Measurements from ENCODE around the gene FRAS1. TPM values are rescaled to one million over a fixed set of nuclear protein-coding genes. Genes with fewer than 3 reads are reported as not detected.
A peak's percentile ranks its signal among the peaks of the same experiment; 100 is the strongest.

The FRAS1 gene
- total RNA-seq, 2 donors from 2014 or later = 0.17 TPM; not detected in 1

GRCh38 chr4:78145622-78146021, 88.5 kb downstream of the FRAS1 start:
- peaks cover 4% of the 10 kb centered on the region for H3K36me3 Mint-ChIP-seq
- H3K4me3 Mint-ChIP-seq = no peak overlapping the region
- no peak overlapping the region for H3K27ac Mint-ChIP-seq
- ATAC-seq = no peak
- peaks cover 18 to 29% of the 10 kb centered on the region in 2 donors for H3K27me3 Mint-ChIP-seq
- no peak for DNase-seq (ENCODE audit: low spot score)
- no peaks in the 10 kb centered on the region for H3K4me1 Mint-ChIP-seq (ENCODE audit: low read depth in 2 of 2)
- no peaks in the 10 kb centered on the region for H3K9me3 Mint-ChIP-seq

GRCh38 chr4:78149751-78150542, 92.8 kb downstream of the FRAS1 start:
- Mint-ChIP-seq H3K27me3 (peaks cover 14 to 26% of the 10 kb centered on the region in 2 donors), H3K27ac (no peak overlapping the region), H3K36me3 (no peaks in the 10 kb centered on the region), H3K4me3 (no peak overlapping the region), H3K4me1 (ENCODE audit: low read depth in 2 of 2) (no peaks in the 10 kb centered on the region), H3K9me3 (no peaks in the 10 kb centered on the region)
- DNase-seq (ENCODE audit: low spot score) (no peak), ATAC-seq (no peak)

GRCh38 chr4:78150543-78150864, 93.4 kb downstream of the FRAS1 start:
- H3K27ac Mint-ChIP-seq = no peak overlapping the region
- H3K36me3 Mint-ChIP-seq = no peaks in the 10 kb centered on the region
- ATAC-seq (no peak), DNase-seq (ENCODE audit: low spot score) (no peak)
- no peak overlapping the region for H3K4me3 Mint-ChIP-seq
- H3K9me3 Mint-ChIP-seq = no peaks in the 10 kb centered on the region
- H3K27me3 Mint-ChIP-seq = peaks cover 14 to 26% of the 10 kb centered on the region in 2 donors
- no peaks in the 10 kb centered on the region for H3K4me1 Mint-ChIP-seq (ENCODE audit: low read depth in 2 of 2)

GRCh38 chr4:78152795-78153194, 95.7 kb downstream of the FRAS1 start:
- H3K36me3 Mint-ChIP-seq = no peaks in the 10 kb centered on the region
- no peak for DNase-seq (ENCODE audit: low spot score)
- no peak for ATAC-seq
- H3K9me3 Mint-ChIP-seq = no peaks in the 10 kb centered on the region
- no peaks in the 10 kb centered on the region for H3K4me1 Mint-ChIP-seq (ENCODE audit: low read depth in 2 of 2)
- peaks cover 8 to 24% of the 10 kb centered on the region in 2 donors for H3K27me3 Mint-ChIP-seq
- no peak overlapping the region for H3K4me3 Mint-ChIP-seq
- no peak overlapping the region for H3K27ac Mint-ChIP-seq

GRCh38 chr4:78154972-78155590, 98.0 kb downstream of the FRAS1 start:
- H3K36me3 Mint-ChIP-seq = peaks cover 4% of the 10 kb centered on the region
- DNase-seq (ENCODE audit: low spot score) = no peak

GRCh38 chr4:78155616-78156105, 98.5 kb downstream of the FRAS1 start:
- no peak overlapping the region for H3K27ac Mint-ChIP-seq
- no peak overlapping the region for H3K4me3 Mint-ChIP-seq
- H3K27me3 Mint-ChIP-seq = peaks cover 28 to 29% of the 10 kb centered on the region in 2 donors
- H3K9me3 Mint-ChIP-seq = no peaks in the 10 kb centered on the region
- DNase-seq (ENCODE audit: low spot score) = no peak
- peaks cover 4% of the 10 kb centered on the region for H3K36me3 Mint-ChIP-seq
- ATAC-seq = no peak
- no peaks in the 10 kb centered on the region for H3K4me1 Mint-ChIP-seq (ENCODE audit: low read depth in 2 of 2)

More at GRCh38 chr4:78154972-78155590, 98.0 kb downstream of the FRAS1 start:
- H3K27ac Mint-ChIP-seq = no peak overlapping the region
- no peak for ATAC-seq
- no peaks in the 10 kb centered on the region for H3K9me3 Mint-ChIP-seq
- H3K27me3 Mint-ChIP-seq = peaks cover 25 to 29% of the 10 kb centered on the region in 2 donors
- H3K4me3 Mint-ChIP-seq = no peak overlapping the region
- H3K4me1 Mint-ChIP-seq (ENCODE audit: low read depth in 2 of 2) = no peaks in the 10 kb centered on the region

- peaks cover 26 to 28% of the 10 kb centered on the region in 2 donors for H3K27me3 Mint-ChIP-seq
- ATAC-seq = no peak
- DNase-seq (ENCODE audit: low spot score) = no peak
Measured at GRCh38 chr4:78156520-78156919, 99.4 kb downstream of the FRAS1 start.

GRCh38 chr4:78162342-78162741, 105.2 kb downstream of the FRAS1 start:
- Mint-ChIP-seq H3K36me3 (peaks cover 4% of the 10 kb centered on the region), H3K4me1 (ENCODE audit: low read depth in 2 of 2) (peaks cover 14 to 15% of the 10 kb centered on the region in 2 donors), H3K27me3 (peaks cover 21 to 27% of the 10 kb centered on the region in 2 donors), H3K4me3 (no peak overlapping the region), H3K27ac (no peak overlapping the region), H3K9me3 (no peaks in the 10 kb centered on the region)
- ATAC-seq (no peak), DNase-seq (ENCODE audit: low spot score) (no peak)

More at GRCh38 chr4:78156520-78156919, 99.4 kb downstream of the FRAS1 start:
- H3K4me3 Mint-ChIP-seq = no peak overlapping the region
- H3K9me3 Mint-ChIP-seq = no peaks in the 10 kb centered on the region
- peaks cover 4% of the 10 kb centered on the region for H3K36me3 Mint-ChIP-seq
- no peak overlapping the region for H3K27ac Mint-ChIP-seq
- no peaks in the 10 kb centered on the region for H3K4me1 Mint-ChIP-seq (ENCODE audit: low read depth in 2 of 2)

- ATAC-seq (no peak), DNase-seq (ENCODE audit: low spot score) (no peak)
- no peak overlapping the region for H3K4me3 Mint-ChIP-seq
- H3K27me3 Mint-ChIP-seq = peaks cover 21 to 27% of the 10 kb centered on the region in 2 donors
- H3K9me3 Mint-ChIP-seq = no peaks in the 10 kb centered on the region
- H3K36me3 Mint-ChIP-seq = peaks cover 4% of the 10 kb centered on the region
- peaks cover 14 to 18% of the 10 kb centered on the region in 2 donors for H3K4me1 Mint-ChIP-seq (ENCODE audit: low read depth in 2 of 2)
- H3K27ac Mint-ChIP-seq = no peak overlapping the region
Measured at GRCh38 chr4:78162821-78163220, 105.7 kb downstream of the FRAS1 start.

GRCh38 chr4:78165758-78166157, 108.6 kb downstream of the FRAS1 start:
- peaks cover 0 to 28% of the 10 kb centered on the region in 2 donors for H3K27me3 Mint-ChIP-seq
- no peaks in the 10 kb centered on the region for H3K9me3 Mint-ChIP-seq

GRCh38 chr4:78166622-78167021, 109.5 kb downstream of the FRAS1 start:
- DNase-seq (ENCODE audit: low spot score) (peak; percentile 66), ATAC-seq (peak; percentile 81 to 82)
- peaks cover 2 to 31% of the 10 kb centered on the region in 2 donors for H3K27me3 Mint-ChIP-seq
- H3K27ac Mint-ChIP-seq = peak overlapping the region; percentile 9 to 30
- H3K36me3 Mint-ChIP-seq = no peaks in the 10 kb centered on the region
- no peaks in the 10 kb centered on the region for H3K9me3 Mint-ChIP-seq
- H3K4me3 Mint-ChIP-seq = peak overlapping the region; percentile 65
- H3K4me1 Mint-ChIP-seq (ENCODE audit: low read depth in 2 of 2) = peaks cover 19 to 22% of the 10 kb centered on the region in 2 donors

More at GRCh38 chr4:78165758-78166157, 108.6 kb downstream of the FRAS1 start:
- H3K27ac Mint-ChIP-seq = no peak overlapping the region
- no peak overlapping the region for H3K4me3 Mint-ChIP-seq
- DNase-seq (ENCODE audit: low spot score) (no peak), ATAC-seq (no peak)
- H3K4me1 Mint-ChIP-seq (ENCODE audit: low read depth in 2 of 2) = peaks cover 19 to 22% of the 10 kb centered on the region in 2 donors
- no peaks in the 10 kb centered on the region for H3K36me3 Mint-ChIP-seq

- H3K9me3 Mint-ChIP-seq = no peaks in the 10 kb centered on the region
- H3K36me3 Mint-ChIP-seq = no peaks in the 10 kb centered on the region
- ATAC-seq = peak in 1 of 2 donors; percentile 60
- H3K4me3 Mint-ChIP-seq = no peak overlapping the region
- no peak overlapping the region for H3K27ac Mint-ChIP-seq
- H3K4me1 Mint-ChIP-seq (ENCODE audit: low read depth in 2 of 2) = peaks cover 19 to 22% of the 10 kb centered on the region in 2 donors
- DNase-seq (ENCODE audit: low spot score) = no peak
- peaks cover 8 to 34% of the 10 kb centered on the region in 2 donors for H3K27me3 Mint-ChIP-seq
Measured at GRCh38 chr4:78167510-78167909, 110.4 kb downstream of the FRAS1 start.

- no peak for DNase-seq (ENCODE audit: low spot score)
- peaks cover 10 to 30% of the 10 kb centered on the region in 2 donors for H3K27me3 Mint-ChIP-seq
- H3K27ac Mint-ChIP-seq = no peak overlapping the region
- H3K9me3 Mint-ChIP-seq = no peaks in the 10 kb centered on the region
- H3K36me3 Mint-ChIP-seq = no peaks in the 10 kb centered on the region
- peaks cover 19 to 22% of the 10 kb centered on the region in 2 donors for H3K4me1 Mint-ChIP-seq (ENCODE audit: low read depth in 2 of 2)
- H3K4me3 Mint-ChIP-seq = no peak overlapping the region
- no peak for ATAC-seq
Measured at GRCh38 chr4:78168029-78168428, 110.9 kb downstream of the FRAS1 start.

GRCh38 chr4:78169728-78170127, 112.6 kb downstream of the FRAS1 start:
- no peaks in the 10 kb centered on the region for H3K36me3 Mint-ChIP-seq
- DNase-seq (ENCODE audit: low spot score) (no peak), ATAC-seq (no peak)
- H3K4me1 Mint-ChIP-seq (ENCODE audit: low read depth in 2 of 2) = peaks cover 19 to 22% of the 10 kb centered on the region in 2 donors
- H3K27ac Mint-ChIP-seq = no peak overlapping the region
- H3K9me3 Mint-ChIP-seq = no peaks in the 10 kb centered on the region
- H3K27me3 Mint-ChIP-seq = peaks cover 21 to 29% of the 10 kb centered on the region in 2 donors
- H3K4me3 Mint-ChIP-seq = no peak overlapping the region
